IPS-15b (cell line): ENCODE results near the gene KCNE3.

Experiments used
- H3K27me3 ChIP-seq: one replicate; pipeline ENCODE4 v1.6.1; 2013; ENCODE audit warnings: low read length; ENCODE audit not compliant: control insufficient read depth, insufficient read depth
- H3K36me3 ChIP-seq: one replicate; pipeline ENCODE4 v1.6.1; 2013; ENCODE audit warnings: low read length; ENCODE audit not compliant: control insufficient read depth, insufficient read depth
- H3K4me1 ChIP-seq: one replicate; pipeline ENCODE4 v1.6.1; 2013; ENCODE audit warnings: mild to moderate bottlenecking, low read length; ENCODE audit not compliant: control insufficient read depth, insufficient read depth
- H3K4me3 ChIP-seq: one replicate; pipeline ENCODE4 v1.5.1; 2013; ENCODE audit warnings: low read depth, low read length
- H3K9ac ChIP-seq: one replicate; pipeline ENCODE4 v1.6.1; 2013; ENCODE audit warnings: low read depth, mild to moderate bottlenecking, low read length
- H3K9me3 ChIP-seq: one replicate; pipeline ENCODE4 v1.6.1; 2013; ENCODE audit warnings: mild to moderate bottlenecking, low read length; ENCODE audit not compliant: control insufficient read depth, insufficient read depth

Gene KCNE3, protein sequence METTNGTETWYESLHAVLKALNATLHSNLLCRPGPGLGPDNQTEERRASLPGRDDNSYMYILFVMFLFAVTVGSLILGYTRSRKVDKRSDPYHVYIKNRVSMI

DNA sequence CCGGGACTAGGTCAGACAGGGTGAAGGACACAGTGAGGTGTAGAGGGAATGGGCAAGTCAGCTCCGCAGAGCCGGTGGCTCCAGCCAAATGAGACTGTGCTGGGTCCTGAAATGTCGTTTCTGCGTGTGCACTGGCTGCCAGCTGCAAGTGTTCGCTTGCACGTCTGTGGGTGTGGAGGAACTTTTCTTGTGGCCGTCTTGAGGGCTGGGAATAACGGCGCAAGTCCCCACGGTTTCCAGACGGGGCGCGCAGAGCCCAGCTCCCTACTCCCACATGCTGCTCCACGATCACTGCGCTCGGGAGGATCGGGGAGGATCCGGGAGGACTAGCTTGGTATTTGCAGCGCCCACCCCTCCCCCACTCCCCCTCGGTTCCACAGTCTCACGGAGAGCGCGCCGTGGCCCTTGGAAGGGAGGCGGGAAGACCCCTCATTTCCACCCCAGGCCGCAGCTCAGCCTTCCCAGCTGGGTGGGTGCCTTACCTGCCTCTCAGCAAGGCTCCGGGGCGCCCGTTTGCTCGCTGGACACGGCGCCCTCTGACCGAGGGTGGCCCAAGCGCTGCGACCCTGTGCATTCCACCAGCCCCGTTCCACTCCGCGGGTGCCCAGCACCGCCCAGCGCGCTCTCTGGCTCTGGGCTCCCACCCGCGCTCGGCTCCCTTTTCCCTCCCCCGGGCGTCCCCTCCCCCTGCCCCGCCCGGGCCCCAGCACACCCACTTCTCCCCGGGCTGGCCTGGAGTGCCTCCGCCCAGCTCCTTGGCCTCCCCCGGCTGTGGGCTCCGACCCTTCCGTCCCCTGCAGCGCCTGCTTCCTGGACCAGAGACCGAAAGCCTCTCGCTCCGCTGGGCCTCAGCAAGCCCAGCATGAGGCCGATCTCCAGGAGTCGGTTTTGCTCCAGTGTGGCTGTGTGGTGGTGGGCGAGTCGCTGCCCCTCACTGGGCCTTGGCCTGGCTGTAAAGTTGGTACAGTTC lies at the start of gene KCNE3:
Gene KCNE3 (minus strand): TSS at position 634 of the 970 bp plus-strand sequence. CDS start 9,986 bp downstream, outside the sequence.
- Histone ChIP-seq H3K9ac (peak within 1 kb of the TSS; percentile 66), H3K9me3 (no peaks in the 10 kb centered on the region), H3K4me3 (peak within 1 kb of the TSS; percentile 68), H3K27me3 (peaks cover 22% of the 10 kb centered on the region), H3K4me1 (no peaks in the 10 kb centered on the region), H3K36me3 (no peaks in the 10 kb centered on the region)

DNA sequence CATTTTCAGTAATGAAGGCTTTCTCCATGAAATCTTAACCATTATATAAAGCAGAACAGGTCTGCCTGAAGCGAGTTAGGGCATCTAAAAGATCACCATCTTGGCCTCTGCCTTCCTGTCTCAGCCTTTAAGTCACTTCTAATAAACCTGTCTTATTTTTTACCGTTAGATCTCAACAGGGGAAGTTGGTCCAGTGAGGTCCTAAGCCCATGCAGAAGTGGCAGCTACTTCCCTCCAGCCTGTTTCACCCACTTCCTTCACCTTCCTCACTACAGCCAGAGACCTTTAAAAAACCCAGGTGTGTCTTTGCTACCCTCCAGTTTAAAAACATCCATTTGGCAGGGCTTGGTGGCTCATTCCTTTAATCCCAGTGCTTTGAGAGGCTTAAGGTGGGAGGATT lies 40.2 kb upstream of the KCNE3 start:
- H3K4me1 ChIP-seq: no peaks in the 10 kb centered on the region
- no peaks in the 10 kb centered on the region for H3K36me3 ChIP-seq

DNA sequence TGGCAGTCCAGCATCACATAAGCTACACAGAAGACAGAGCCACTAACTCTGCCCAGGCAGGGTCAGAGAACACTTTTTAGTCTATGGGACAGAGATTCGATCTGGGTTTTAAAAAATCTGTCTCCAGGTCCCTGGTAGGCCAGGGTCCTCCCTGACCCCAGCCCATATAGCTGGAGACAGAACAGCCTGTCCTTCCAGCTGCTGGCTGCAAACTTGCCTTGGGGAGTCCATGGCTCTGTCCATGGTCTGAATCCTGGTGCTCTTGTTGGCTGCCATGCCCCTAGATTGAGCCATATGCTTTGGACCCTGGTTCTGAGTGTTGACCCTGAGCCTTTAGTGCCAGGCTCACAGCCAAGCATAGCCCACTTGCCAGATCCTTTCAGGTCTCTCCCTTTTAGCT lies 39.5 kb upstream of the KCNE3 start:
- no peak overlapping the region for H3K9ac ChIP-seq
- no peaks in the 10 kb centered on the region for H3K27me3 ChIP-seq
- peaks cover 3% of the 10 kb centered on the region for H3K9me3 ChIP-seq
- H3K4me1 ChIP-seq: no peaks in the 10 kb centered on the region
- no peaks in the 10 kb centered on the region for H3K36me3 ChIP-seq
- H3K4me3 ChIP-seq: no peak overlapping the region

More for the DNA sequence above, 40.2 kb upstream of the KCNE3 start:
- Histone ChIP-seq H3K27me3 (no peaks in the 10 kb centered on the region), H3K9ac (no peak overlapping the region), H3K4me3 (no peak overlapping the region), H3K9me3 (peaks cover 1% of the 10 kb centered on the region)

DNA sequence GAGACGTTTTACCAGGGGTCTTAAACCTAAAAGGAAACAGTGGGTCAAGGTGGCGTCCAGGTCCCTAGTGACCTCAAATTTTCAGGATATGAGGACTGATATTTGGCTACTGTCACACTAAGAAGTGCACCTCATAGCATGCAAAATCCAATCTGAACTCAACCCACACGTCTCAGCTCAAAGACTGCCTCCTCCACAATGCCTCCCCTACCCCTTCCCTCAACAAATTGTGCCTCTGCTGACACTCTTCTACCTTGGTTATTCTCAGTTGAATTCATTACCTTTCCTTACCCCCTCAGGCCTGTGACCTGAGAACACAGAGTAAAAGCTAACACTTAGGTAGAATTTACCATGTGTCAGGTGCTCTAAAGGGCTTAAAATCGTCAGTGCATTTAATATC lies 38.6 kb upstream of the KCNE3 start:
- Histone ChIP-seq H3K9me3 (peaks cover 3% of the 10 kb centered on the region), H3K36me3 (no peaks in the 10 kb centered on the region), H3K9ac (no peak overlapping the region), H3K27me3 (no peaks in the 10 kb centered on the region), H3K4me3 (no peak overlapping the region), H3K4me1 (no peaks in the 10 kb centered on the region)

DNA sequence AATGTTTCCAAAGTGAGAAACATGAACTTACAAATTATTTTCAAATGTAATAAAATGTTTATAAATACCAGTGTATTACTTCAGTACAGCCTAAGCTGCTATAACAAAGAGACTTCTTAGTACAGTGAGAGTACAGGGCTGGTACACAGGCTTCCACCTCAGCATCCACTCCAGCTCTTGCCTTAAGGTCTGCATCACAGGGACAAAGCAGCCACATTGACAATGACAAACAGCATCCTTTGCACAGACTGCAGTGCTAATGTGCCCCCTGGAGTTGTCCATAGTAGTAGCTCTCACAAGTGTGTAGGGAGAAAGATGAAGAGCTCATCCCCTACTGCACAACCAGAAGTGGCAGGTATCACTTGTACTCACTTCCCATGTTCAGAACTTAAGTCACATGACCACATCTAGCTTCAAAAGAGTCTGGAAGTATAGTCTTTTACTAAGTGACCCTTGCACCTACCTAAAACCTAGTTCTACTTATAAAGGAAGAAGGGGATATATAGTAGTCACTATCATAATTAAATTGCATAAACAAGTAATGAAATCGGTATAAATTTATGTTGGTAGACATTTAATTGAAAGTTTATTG lies 36.8 kb upstream of the KCNE3 start:
- Histone ChIP-seq H3K27me3 (no peaks in the 10 kb centered on the region), H3K9me3 (peaks cover 3% of the 10 kb centered on the region), H3K9ac (no peak overlapping the region), H3K4me3 (no peak overlapping the region), H3K36me3 (no peaks in the 10 kb centered on the region), H3K4me1 (no peaks in the 10 kb centered on the region)

DNA sequence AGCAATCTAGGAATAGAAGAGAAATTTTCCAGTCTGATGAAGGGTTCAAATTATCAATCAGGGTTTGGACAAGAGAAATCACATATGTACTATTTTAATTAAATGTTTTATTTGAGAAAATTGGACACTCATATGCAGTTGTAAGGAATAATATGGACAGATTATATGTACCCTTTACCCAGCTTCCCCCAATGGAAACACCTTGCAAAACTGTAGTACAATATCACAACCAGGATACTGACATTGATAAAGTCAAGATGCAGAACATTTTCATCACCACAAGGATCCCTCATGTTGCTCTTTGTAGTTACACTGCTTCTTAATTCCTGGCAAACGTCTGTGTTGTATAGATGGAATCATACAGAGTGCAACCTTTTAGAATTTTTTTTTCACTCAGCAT lies 27.6 kb upstream of the KCNE3 start:
- Histone ChIP-seq H3K9ac (no peak overlapping the region), H3K36me3 (no peaks in the 10 kb centered on the region), H3K4me1 (no peaks in the 10 kb centered on the region), H3K9me3 (no peaks in the 10 kb centered on the region), H3K27me3 (no peaks in the 10 kb centered on the region), H3K4me3 (no peak overlapping the region)

DNA sequence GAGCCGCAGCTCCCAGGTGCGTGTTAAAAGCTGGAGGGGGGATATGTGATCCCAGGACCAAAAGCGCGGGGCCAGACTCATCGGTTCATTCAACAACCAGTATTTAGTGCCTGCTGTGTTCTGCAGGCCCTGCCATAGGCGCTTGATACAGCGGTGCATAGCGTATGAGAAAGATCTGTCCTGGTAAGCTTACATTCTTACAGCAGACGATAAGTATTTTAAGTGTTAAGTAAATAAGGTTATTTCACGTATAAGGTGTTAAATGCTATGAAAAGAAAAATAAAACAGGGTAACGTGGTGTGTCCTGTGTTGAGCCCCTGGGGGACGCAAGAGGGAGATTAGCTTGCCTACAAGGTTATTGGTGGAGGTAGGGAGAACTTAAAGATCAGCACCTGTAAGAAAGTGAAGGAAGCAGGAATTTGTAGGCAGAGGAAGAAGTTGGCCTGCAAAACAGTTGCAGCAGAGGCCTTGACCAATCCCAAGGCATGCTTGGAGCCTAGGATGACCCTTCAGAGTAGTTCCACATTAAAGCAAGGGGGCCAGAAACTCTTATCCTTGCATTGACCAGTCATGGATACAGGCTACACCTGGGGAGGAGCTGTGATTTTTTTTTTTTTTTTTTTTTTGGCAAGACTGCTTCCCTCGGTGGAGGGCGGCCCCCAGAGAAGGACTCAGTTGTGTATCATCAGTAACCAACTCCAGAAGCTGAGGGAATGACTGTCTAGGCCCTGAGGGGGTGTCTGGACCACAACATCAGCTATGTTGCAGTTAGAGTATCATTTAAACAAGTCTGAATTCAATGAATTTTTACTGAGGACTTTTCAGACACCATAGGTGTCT lies 26.7 kb upstream of the KCNE3 start:
- Histone ChIP-seq H3K36me3 (no peaks in the 10 kb centered on the region), H3K4me1 (no peaks in the 10 kb centered on the region), H3K9ac (no peak overlapping the region), H3K27me3 (no peaks in the 10 kb centered on the region), H3K9me3 (no peaks in the 10 kb centered on the region), H3K4me3 (peak overlapping the region; percentile 48)

DNA sequence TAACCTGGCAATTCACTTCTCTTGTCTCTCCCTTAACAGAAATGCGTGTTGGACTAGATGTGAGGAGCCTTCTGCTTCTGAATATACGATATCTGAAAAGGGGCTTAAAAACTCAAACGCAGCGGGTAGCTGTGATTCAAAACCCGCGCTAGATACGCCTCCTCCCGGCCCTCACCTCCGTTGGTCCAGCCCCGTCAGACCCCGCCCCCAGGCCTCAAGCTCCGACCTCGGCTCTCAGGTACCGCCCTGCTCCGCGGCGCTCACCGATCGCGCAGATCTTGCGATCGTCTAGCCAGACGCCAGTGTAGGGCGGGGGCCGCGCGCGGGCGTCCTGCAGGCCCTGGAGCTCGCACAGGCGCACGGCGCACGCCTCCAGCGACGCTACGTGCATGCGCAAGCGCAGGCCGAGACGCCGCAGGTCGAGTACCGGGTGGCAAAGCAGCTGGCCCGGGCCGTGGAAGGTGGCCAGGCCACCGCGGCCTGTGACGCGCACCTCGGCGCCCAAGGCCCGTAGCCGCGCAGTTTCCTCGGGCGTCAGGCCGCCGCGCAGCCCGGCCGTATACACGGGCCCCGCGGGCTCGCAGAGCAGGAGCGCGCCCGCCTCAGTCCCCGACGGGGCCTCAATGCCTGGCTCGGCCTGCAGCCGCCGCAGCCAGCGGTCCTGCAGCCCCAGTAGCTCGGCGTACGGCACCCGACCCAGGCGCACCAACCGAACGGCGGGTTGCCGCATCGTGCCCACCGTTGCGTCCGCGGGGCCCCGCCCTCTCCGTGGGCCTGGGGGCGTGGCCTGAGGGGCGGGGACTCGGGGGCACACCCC lies 25.8 kb upstream of the KCNE3 start, which contains the start of gene LIPT2:
Gene LIPT2 (minus strand): TSS at position 751 of the 817 bp plus-strand sequence. CDS start 21 bp downstream, at position 730.
- Histone ChIP-seq H3K9me3 (no peaks in the 10 kb centered on the region), H3K4me1 (no peaks in the 10 kb centered on the region), H3K4me3 (peak within 1 kb of the TSS; percentile 67), H3K36me3 (no peaks in the 10 kb centered on the region), H3K27me3 (no peaks in the 10 kb centered on the region), H3K9ac (peak within 1 kb of the TSS; percentile 93)

DNA sequence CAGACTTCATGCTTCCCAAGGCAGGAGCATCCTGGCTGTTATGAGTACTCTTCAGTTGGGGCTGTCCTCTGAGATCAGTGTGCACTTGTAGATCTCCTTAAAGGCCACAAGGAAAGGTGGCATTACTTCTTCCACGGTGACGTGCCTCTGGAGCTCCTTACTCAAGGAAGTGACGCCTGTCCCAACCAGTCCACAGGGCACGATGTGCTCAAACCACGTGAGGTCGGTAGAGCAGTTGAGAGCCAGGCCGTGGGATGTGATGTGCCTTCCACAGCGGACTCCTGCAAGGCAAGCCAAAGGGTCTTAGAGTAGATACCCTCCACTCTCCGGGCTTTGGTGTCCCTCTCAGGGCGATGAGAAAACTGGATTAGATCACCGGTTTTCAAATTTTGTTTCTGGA lies 24.7 kb upstream of the KCNE3 start:
- Histone ChIP-seq H3K36me3 (no peaks in the 10 kb centered on the region), H3K9ac (peak overlapping the region; percentile 32), H3K4me1 (no peaks in the 10 kb centered on the region), H3K9me3 (no peaks in the 10 kb centered on the region), H3K4me3 (peak overlapping the region; percentile 15), H3K27me3 (no peaks in the 10 kb centered on the region)

DNA sequence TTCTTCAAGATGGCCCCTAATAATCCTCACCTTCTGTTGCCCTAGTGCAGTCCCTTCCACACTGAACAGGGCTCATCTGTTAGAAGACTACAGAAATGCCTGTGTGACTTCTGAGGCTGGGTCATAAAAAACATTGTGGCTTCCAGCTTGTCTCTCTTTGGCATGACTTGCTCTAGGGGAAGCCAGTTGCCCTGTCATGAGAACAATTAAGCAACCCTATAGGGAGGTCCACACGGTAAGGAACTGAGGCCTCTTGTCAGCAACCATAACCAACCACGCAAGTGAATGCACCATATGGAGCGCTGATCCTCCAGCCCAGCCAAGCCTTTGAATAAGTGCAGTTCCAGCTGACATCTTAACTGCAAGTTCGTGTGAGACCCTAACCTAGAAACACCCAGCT lies 23.6 kb upstream of the KCNE3 start:
- H3K9me3 ChIP-seq: no peaks in the 10 kb centered on the region
- no peaks in the 10 kb centered on the region for H3K27me3 ChIP-seq
- H3K4me3 ChIP-seq: no peak overlapping the region
- H3K4me1 ChIP-seq: no peaks in the 10 kb centered on the region
- H3K9ac ChIP-seq: no peak overlapping the region
- no peaks in the 10 kb centered on the region for H3K36me3 ChIP-seq
